GM12878 (cell line): ENCODE results near the gene ITGAL. TPM values are rescaled to one million over a fixed set of nuclear protein-coding genes. Genes with fewer than 3 reads are reported as not detected.

Experiments
- ATAC-seq: fragments of 200-7000 bp; cut with Tn5 transposase; 3 replicates; pipeline ENCODE4 v1.9.1; 2020; ENCODE audit warnings: mild to moderate bottlenecking, moderate library complexity
- BruUV-seq: library from RNA; stranded (reverse); fragments of 400-500 nt; replicated peaks from 2 replicates; lab custom pipeline; 2021; lab: Mats Ljungman, UMichigan
- CTCF ChIA-PET: fragments of 300-600 bp; sonication (Branson Sonifier 250); formaldehyde crosslinking; extraction: SDS; loops from one replicate; lab custom pipeline; 2021; ENCODE audit warnings: inconsistent platforms; lab: Yijun Ruan, JAX
- POLR2A ChIA-PET: fragments of 350-600 bp; formaldehyde crosslinking; extraction: SDS; loops from one replicate; lab custom pipeline; 2021; ENCODE audit warnings: inconsistent platforms; lab: Charles Lee
- RAD21 ChIA-PET: fragments of 300-600 bp; sonication (Branson Sonifier 250); formaldehyde crosslinking; loops from one replicate; lab custom pipeline; 2023; ENCODE audit warnings: antibody characterized with exemption; ENCODE audit not compliant: unreplicated experiment; lab: Charles Lee
- SMC1A ChIA-PET: fragments of 300-600 bp; sonication (Branson Sonifier 250); formaldehyde crosslinking; loops from one replicate; lab custom pipeline; 2023; ENCODE audit not compliant: unreplicated experiment, uncharacterized antibody; lab: Charles Lee
- DNase-seq: peaks from one replicate; pipeline ENCODE4 v3.0.0-alpha.2; 2011; ENCODE audit warnings: low read depth, low spot score
- FAIRE-seq: peaks from 3 replicates; lab custom pipeline; 2011; peaks lifted over from hg19 to GRCh38; lab: Jason Lieb, UNC
- H2AFZ ChIP-seq: 2 replicates; pipeline ENCODE4 v1.6.0; 2011; ENCODE audit warnings: low read depth, low read length, control low read depth; ENCODE audit not compliant: control insufficient read depth
- H3K27ac ChIP-seq: 2 replicates; pipeline ENCODE4 v1.5.1; 2011; ENCODE audit warnings: control low read depth; ENCODE audit not compliant: control insufficient read depth, insufficient read depth
- H3K27me3 ChIP-seq, 2 experiments: replicated peaks in 1 of 2; 2 replicates each; pipeline versions ENCODE4 v1.6.0 to v1.6.1; 2011; ENCODE audit warnings: low read length in 1 of 2; ENCODE audit not compliant: control insufficient read depth in 2 of 2, insufficient read depth in 2 of 2
- H3K36me3 ChIP-seq, 2 experiments: 2 replicates each; pipeline ENCODE4 v1.5.1; 2011; ENCODE audit warnings: low read length in 1 of 2; ENCODE audit not compliant: control insufficient read depth in 2 of 2, insufficient read depth in 2 of 2
- H3K4me1 ChIP-seq: 2 replicates; pipeline ENCODE4 v1.6.1; 2011; ENCODE audit warnings: mild to moderate bottlenecking, low read length, moderate library complexity, mixed read lengths; ENCODE audit not compliant: control insufficient read depth, insufficient read depth
- H3K4me2 ChIP-seq: 2 replicates; pipeline ENCODE4 v1.6.0; 2011; ENCODE audit warnings: control low read depth; ENCODE audit not compliant: control insufficient read depth, insufficient read depth
- H3K4me3 ChIP-seq: fragments of 200-600 bp; sonication (generic); 2 replicates; pipeline ENCODE4 v1.5.1; 2016
- H3K79me2 ChIP-seq: 2 replicates; pipeline ENCODE4 v1.6.0; 2011; ENCODE audit warnings: low read length; ENCODE audit not compliant: control insufficient read depth, insufficient read depth
- H3K9ac ChIP-seq: 2 replicates; pipeline ENCODE4 v1.8.0; 2011; ENCODE audit warnings: low read length, control low read depth, mixed read lengths; ENCODE audit not compliant: control insufficient read depth, insufficient read depth
- H3K9me3 ChIP-seq: replicated peaks from 3 replicates; pipeline ENCODE4 v1.5.1; 2011; ENCODE audit warnings: mild to moderate bottlenecking, low read length; ENCODE audit not compliant: control insufficient read depth, insufficient read depth
- H4K20me1 ChIP-seq: 2 replicates; pipeline ENCODE4 v1.6.0; 2011; ENCODE audit not compliant: control insufficient read depth, insufficient read depth
- WGBS: methylation state at CpG from one replicate; pipeline ENCODE4 v1.1.6; 2016; ENCODE audit warnings: low lambda C conversion rate; ENCODE audit not compliant: insufficient replicate concordance, insufficient coverage; ENCODE audit errors: missing lambda C conversion rate; 5-methylcytosine and 5-hydroxymethylcytosine counted together
- in situ Hi-C: fragments of 300-500 bp; cut with MboI; formaldehyde crosslinking; loops from 9 replicates; pipeline ENCODE4 v1.14.3; 2018; ENCODE audit warnings: mixed read lengths
- intact Hi-C: fragments of 100-400 bp; cut with micrococcal nuclease; formaldehyde crosslinking; loops from one replicate; pipeline ENCODE4 v1.14.2; 2022; ENCODE audit not compliant: unreplicated experiment
- polyA plus RNA-seq, 11 experiments: library from polyadenylated mRNA; depleted of rRNA in 4 of 11; unstranded in 6 of 11; stranded (reverse) in 5 of 11; fragments of >200 nt; fragmentation: Nextera tagmentation in 4 of 11; fragmentation: Illumina TruSeq in 1 of 11; extraction: Ambion mirVana in 4 of 11; extraction: Trizol in 1 of 11; gene quantifications; 1 replicate in 1 of 11; 2 replicates in 10 of 11; pipeline versions ENCODE4 v1.2.1 to v1.2.3, GENCODE V29; 2011 to 2016; ENCODE audit warnings: inconsistent platforms in 2 of 11, missing spikeins in 2 of 11, low read depth in 1 of 11
- total RNA-seq, 4 experiments: library from RNA; depleted of rRNA in 3 of 4; stranded (reverse); fragments of >200 nt in 3 of 4; fragmentation: Illumina TruSeq in 1 of 4; extraction: Trizol in 1 of 4; gene quantifications; 2 replicates each; pipeline versions ENCODE4 v1.2.1 to v1.2.3, GENCODE V29; 2013 to 2021
- TF ChIP-seq, protein P1 (sequence below): fragments of 450-650 bp; IDR thresholded peaks from 2 replicates; pipeline ENCODE4 v1.6.1; 2016; ENCODE audit warnings: mild to moderate bottlenecking
- TF ChIP-seq, protein P2 (sequence below): fragments of 450-650 bp; IDR thresholded peaks from 2 replicates; pipeline ENCODE4 v1.6.1; 2018; ENCODE audit warnings: borderline replicate concordance, mild to moderate bottlenecking; ENCODE audit not compliant: partially characterized antibody
- TF ChIP-seq, protein P3 (sequence below): fragments of 150-350 bp; IDR thresholded peaks from 2 replicates; pipeline ENCODE4 v1.6.1; 2014; ENCODE audit warnings: mild to moderate bottlenecking, low read depth, low read length

The ITGAL gene
- total and polyA plus RNA-seq, 10 of the 15 experiments (the other 5 are each of a cell fraction or from before 2014, with no cell fraction given): 10.7 to 170 (median 96.9) TPM

DNA sequence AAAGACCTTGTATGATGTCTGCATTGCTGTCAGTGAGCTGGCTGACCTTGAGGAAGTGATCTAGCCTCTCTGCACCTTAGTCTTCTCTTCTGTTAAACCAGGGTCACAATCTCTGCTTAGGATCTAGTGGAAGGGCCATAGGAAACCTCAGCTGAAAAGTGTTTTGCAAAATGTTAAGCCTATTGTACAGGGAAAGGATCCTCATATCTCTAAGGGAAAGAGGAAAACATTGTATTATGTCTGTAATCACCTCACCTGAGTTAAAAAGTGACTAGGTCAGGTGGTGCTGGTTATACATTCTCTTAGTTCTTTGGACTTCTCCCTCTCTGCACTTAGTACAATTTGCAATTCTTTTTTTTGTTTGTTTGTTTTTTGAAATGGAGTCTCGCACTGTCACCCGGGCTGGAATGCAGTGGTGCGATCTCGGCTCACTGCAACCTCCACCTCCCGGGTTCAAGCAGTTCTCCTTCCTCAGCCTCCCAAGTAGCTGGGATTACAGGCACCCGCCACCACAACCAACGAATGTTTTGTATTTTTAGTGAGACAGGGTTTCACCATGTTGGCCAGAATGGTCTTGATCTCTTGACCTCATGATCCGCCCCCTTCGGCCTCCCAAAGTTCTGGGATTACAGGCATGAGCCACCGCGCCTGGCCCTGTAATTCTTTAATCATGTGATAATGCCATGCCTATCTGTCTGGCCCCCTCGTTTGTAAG, 24.9 kb upstream of the ITGAL start:
- H3K36me3 ChIP-seq: peaks cover 0 to 2% of the 10 kb centered on the region in 2 experiments; a peak in 3 of 4 replicates
- no peak overlapping the region for H3K4me3 ChIP-seq
- intact Hi-C loops (loop anchor here (5.0 kb wide), 1 partner anchor 90 kb away; no protein-coding TSS in a partner anchor), in situ Hi-C loops (no loop called here)
- RAD21 ChIA-PET: interaction anchor here (0.6 to 4.0 kb wide), 6 partner anchors 10 to 168 kb away, joined by 3 to 44 read pairs (median 8); partner anchors contain the start of genes DCTPP1, ITGAL and ZNF747
- H3K79me2 ChIP-seq: peaks cover 18% of the 10 kb centered on the region
- no peaks in the 10 kb centered on the region for H3K9me3 ChIP-seq
- no peak overlapping the region for H3K4me2 ChIP-seq
- H3K9ac ChIP-seq: no peak overlapping the region
- FAIRE-seq (no peak), ATAC-seq (no peak), DNase-seq (no peak)
- no peak overlapping the region for H3K27ac ChIP-seq
- SMC1A ChIA-PET: interaction anchor here (0.6 to 19.4 kb wide), 9 partner anchors 10 to 161 kb away, joined by 3 to 431 read pairs (median 4); partner anchors contain the start of genes DCTPP1 and ITGAL
- no peaks in the 10 kb centered on the region for H3K27me3 ChIP-seq
- H2AFZ ChIP-seq: no peak overlapping the region
- BruUV-seq: no TSS peak
- 86% methylated on average over 12 of the region's 12 CpGs for WGBS
- CTCF ChIA-PET: interaction anchor here (1.2 to 8.2 kb wide), 10 partner anchors 10 to 150 kb away, joined by 3 to 60 read pairs (median 7); partner anchors contain the start of genes DCTPP1, ITGAL and ZNF747
- POLR2A ChIA-PET: interaction anchor here (0.5 to 5.4 kb wide), 12 partner anchors 7 to 111 kb away, joined by 3 to 31 read pairs (median 4); partner anchors contain the start of genes ZNF48 and ZNF747
- TF ChIP-seq, protein P1, sequence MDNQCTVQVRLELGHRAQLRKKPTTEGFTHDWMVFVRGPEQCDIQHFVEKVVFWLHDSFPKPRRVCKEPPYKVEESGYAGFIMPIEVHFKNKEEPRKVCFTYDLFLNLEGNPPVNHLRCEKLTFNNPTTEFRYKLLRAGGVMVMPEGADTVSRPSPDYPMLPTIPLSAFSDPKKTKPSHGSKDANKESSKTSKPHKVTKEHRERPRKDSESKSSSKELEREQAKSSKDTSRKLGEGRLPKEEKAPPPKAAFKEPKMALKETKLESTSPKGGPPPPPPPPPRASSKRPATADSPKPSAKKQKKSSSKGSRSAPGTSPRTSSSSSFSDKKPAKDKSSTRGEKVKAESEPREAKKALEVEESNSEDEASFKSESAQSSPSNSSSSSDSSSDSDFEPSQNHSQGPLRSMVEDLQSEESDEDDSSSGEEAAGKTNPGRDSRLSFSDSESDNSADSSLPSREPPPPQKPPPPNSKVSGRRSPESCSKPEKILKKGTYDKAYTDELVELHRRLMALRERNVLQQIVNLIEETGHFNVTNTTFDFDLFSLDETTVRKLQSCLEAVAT: 0 out of 2 replicates have a peak, but pooled peaks have one; percentile 14
- TF ChIP-seq, protein P2, sequence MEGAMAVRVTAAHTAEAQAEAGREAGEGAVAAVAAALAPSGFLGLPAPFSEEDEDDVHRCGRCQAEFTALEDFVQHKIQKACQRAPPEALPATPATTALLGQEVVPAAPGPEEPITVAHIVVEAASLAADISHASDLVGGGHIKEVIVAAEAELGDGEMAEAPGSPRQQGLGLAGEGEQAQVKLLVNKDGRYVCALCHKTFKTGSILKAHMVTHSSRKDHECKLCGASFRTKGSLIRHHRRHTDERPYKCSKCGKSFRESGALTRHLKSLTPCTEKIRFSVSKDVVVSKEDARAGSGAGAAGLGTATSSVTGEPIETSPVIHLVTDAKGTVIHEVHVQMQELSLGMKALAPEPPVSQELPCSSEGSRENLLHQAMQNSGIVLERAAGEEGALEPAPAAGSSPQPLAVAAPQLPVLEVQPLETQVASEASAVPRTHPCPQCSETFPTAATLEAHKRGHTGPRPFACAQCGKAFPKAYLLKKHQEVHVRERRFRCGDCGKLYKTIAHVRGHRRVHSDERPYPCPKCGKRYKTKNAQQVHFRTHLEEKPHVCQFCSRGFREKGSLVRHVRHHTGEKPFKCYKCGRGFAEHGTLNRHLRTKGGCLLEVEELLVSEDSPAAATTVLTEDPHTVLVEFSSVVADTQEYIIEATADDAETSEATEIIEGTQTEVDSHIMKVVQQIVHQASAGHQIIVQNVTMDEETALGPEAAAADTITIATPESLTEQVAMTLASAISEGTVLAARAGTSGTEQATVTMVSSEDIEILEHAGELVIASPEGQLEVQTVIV: no peak
- TF ChIP-seq, protein P3, sequence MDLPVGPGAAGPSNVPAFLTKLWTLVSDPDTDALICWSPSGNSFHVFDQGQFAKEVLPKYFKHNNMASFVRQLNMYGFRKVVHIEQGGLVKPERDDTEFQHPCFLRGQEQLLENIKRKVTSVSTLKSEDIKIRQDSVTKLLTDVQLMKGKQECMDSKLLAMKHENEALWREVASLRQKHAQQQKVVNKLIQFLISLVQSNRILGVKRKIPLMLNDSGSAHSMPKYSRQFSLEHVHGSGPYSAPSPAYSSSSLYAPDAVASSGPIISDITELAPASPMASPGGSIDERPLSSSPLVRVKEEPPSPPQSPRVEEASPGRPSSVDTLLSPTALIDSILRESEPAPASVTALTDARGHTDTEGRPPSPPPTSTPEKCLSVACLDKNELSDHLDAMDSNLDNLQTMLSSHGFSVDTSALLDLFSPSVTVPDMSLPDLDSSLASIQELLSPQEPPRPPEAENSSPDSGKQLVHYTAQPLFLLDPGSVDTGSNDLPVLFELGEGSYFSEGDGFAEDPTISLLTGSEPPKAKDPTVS: no peak
- TF ChIP-seq, all 136 proteins: peak for 1
- Histone ChIP-seq H3K4me1 (peaks cover 18% of the 10 kb centered on the region), H4K20me1 (no peaks in the 10 kb centered on the region)
